Testis (tissue), 3 donors: Measurements from ENCODE around the gene RASGEF1B. TPM values are rescaled to one million over a fixed set of nuclear protein-coding genes. Genes with fewer than 3 reads are reported as not detected.

Source experiments
- DNase-seq: peaks from one replicate; pipeline ENCODE4 v3.0.0-alpha.2; 2019
- H3K27ac ChIP-seq, 2 donors: fragments of 200-600 bp; sonication (generic); one replicate each; pipeline ENCODE4 v1.5.1; 2019
- H3K27me3 ChIP-seq: fragments of 200-600 bp; sonication (generic); one replicate; pipeline ENCODE4 v1.5.1; 2019
- H3K36me3 ChIP-seq: fragments of 200-600 bp; sonication (generic); one replicate; pipeline ENCODE4 v1.5.1; 2017; ENCODE audit warnings: low read depth; ENCODE audit errors: missing control alignments
- H3K4me1 ChIP-seq: fragments of 200-600 bp; sonication (generic); one replicate; pipeline ENCODE4 v1.5.1; 2019
- H3K4me3 ChIP-seq, 2 donors: fragments of 200-600 bp; sonication (generic); one replicate each; pipeline ENCODE4 v1.5.1; 2017 to 2019
- H3K9me3 ChIP-seq: fragments of 200-600 bp; sonication (generic); one replicate; pipeline ENCODE4 v1.5.1; 2017
- CTCF ChIP-seq, 3 experiments: fragments of 450-650 bp in 2 of 3; fragments of 200-600 bp in 1 of 3; sonication (generic) in 1 of 3; IDR thresholded peaks; one replicate each; pipeline ENCODE4 v1.5.1; 2016 to 2019; ENCODE audit warnings: antibody characterized with exemption in 3 of 3, mild to moderate bottlenecking in 2 of 3, moderate library complexity in 1 of 3
- POLR2A ChIP-seq: fragments of 450-650 bp; IDR thresholded peaks from one replicate; pipeline ENCODE4 v1.6.1; 2017; ENCODE audit warnings: antibody characterized with exemption, mild to moderate bottlenecking, moderate library complexity
- whole genome bisulfite sequencing, 2 donors: methylation state at CpG; one replicate each; pipeline ENCODE4 v1.1.5; 2018; 5-methylcytosine and 5-hydroxymethylcytosine counted together
- intact Hi-C: fragments of 100-400 bp; cut with DNase I; formaldehyde crosslinking; loops from one replicate; pipeline ENCODE4 v1.15.1; 2023; ENCODE audit warnings: low total_unique reads
- polyA plus RNA-seq: library from polyadenylated mRNA; stranded (reverse); fragments of 350-450 nt; fragmentation: Illumina TruSeq; extraction: RNeasy Lipid Tissue Mini Kit (QIAGEN cat#74804); gene quantifications from one replicate; pipeline ENCODE4 v1.2.3, GENCODE V29; 2014; ENCODE audit warnings: low read depth, low replicate concordance; ENCODE audit not compliant: insufficient read depth
- total RNA-seq, 2 donors: library from RNA; depleted of rRNA; stranded (reverse); fragments of >200 nt; gene quantifications; one replicate each; pipeline ENCODE4 v1.2.3, GENCODE V29; 2016

The RASGEF1B gene
- total and polyA plus RNA-seq, 3 donors from 2014 or later, result 5.3 to 13.0 (median 5.5) TPM

- Histone ChIP-seq H3K27me3 (no peaks in the 10 kb centered on the region), H3K9me3 (no peaks in the 10 kb centered on the region), H3K4me3 (no peak overlapping the region), H3K36me3 (no peaks in the 10 kb centered on the region), H3K4me1 (no peaks in the 10 kb centered on the region), H3K27ac (no peak overlapping the region)
- WGBS, 2 donors, result 76 to 86% methylated on average over 5 of the region's 5 CpGs
- TF ChIP-seq CTCF (IDR thresholded peaks at IDR 0.05) (no peak), POLR2A (no peak)
- intact Hi-C loops, result no loop called here
- DNase-seq, result no peak
Observed at GRCh38 chr4:81424816-81425755, 46.6 kb downstream of the RASGEF1B start.

GRCh38 chr4:81424336-81424735 lies 47.4 kb downstream of the RASGEF1B start:
- 86 to 89% methylated on average over 6 of the region's 6 CpGs for WGBS, 2 donors
- Histone ChIP-seq H3K27ac (no peak overlapping the region), H3K27me3 (no peaks in the 10 kb centered on the region), H3K36me3 (no peaks in the 10 kb centered on the region), H3K9me3 (no peaks in the 10 kb centered on the region), H3K4me3 (no peak overlapping the region), H3K4me1 (no peaks in the 10 kb centered on the region)
- no peak for DNase-seq
- TF ChIP-seq CTCF (IDR thresholded peaks at IDR 0.05) (no peak), POLR2A (no peak)
- intact Hi-C loops, result no loop called here

- Histone ChIP-seq H3K4me1 (no peaks in the 10 kb centered on the region), H3K9me3 (no peaks in the 10 kb centered on the region), H3K4me3 (no peak overlapping the region), H3K27ac (no peak overlapping the region), H3K27me3 (no peaks in the 10 kb centered on the region), H3K36me3 (no peaks in the 10 kb centered on the region)
- TF ChIP-seq CTCF (IDR thresholded peaks at IDR 0.05), result no peak
- intact Hi-C loops, result no loop called here
- no peak for DNase-seq
- WGBS, 2 donors, result 54 to 70% methylated on average over 1 of the region's 1 CpG
Observed at GRCh38 chr4:81422595-81422994, 49.1 kb downstream of the RASGEF1B start.

- Histone ChIP-seq H3K9me3 (no peaks in the 10 kb centered on the region), H3K27me3 (no peaks in the 10 kb centered on the region), H3K4me3 (no peak overlapping the region), H3K27ac (no peak overlapping the region), H3K36me3 (no peaks in the 10 kb centered on the region), H3K4me1 (no peaks in the 10 kb centered on the region)
- no peak for DNase-seq
- intact Hi-C loops, result no loop called here
- WGBS, 2 donors, result 85 to 87% methylated on average over 6 of the region's 6 CpGs
- no peak for TF ChIP-seq POLR2A
- no peak for TF ChIP-seq CTCF (IDR thresholded peaks at IDR 0.05)
Observed at GRCh38 chr4:81421346-81422218, 50.1 kb downstream of the RASGEF1B start.
